ENCODE measurements around the gene RTN4RL2. TPM values are rescaled to one million over a fixed set of nuclear protein-coding genes. Genes with fewer than 3 reads are reported as not detected.
A peak's percentile ranks its signal among the peaks of the same experiment; 100 is the strongest.

Gene RTN4RL2
- polyA plus RNA-seq, 3 donors, result 0.40 to 0.53 (median 0.44) TPM

GRCh38 chr11:57436031-57436430, 24.3 kb upstream of the RTN4RL2 start:
- Mint-ChIP-seq H3K36me3 (no peaks in the 10 kb centered on the region), H3K27me3 (ENCODE audit: low read depth in 3 of 3) (peaks cover 0 to 5% (median 5%) of the 10 kb centered on the region in 3 donors), H3K27ac (peak overlapping the region in 2 of 7 donors; percentile 18 to 25), H3K4me3 (no peak overlapping the region), H3K9me3 (peaks cover 0 to 5% (median 0%) of the 10 kb centered on the region in 7 donors), H3K4me1 (peaks cover 46% of the 10 kb centered on the region)
- no peak overlapping the region for H2AFZ ChIP-seq (ENCODE audit: insufficient read depth, low read depth, low read length, poor library complexity, severe bottlenecking)
- 100% methylated on average over 6 of the region's 7 CpGs for whole genome bisulfite sequencing (ENCODE audit: insufficient coverage)
- H3K27me3 ChIP-seq (ENCODE audit: control insufficient read depth in 2 of 2, insufficient read depth in 2 of 2, low read length in 2 of 2), result no peaks in the 10 kb centered on the region
- H3K9me3 ChIP-seq (replicated peaks in 1 of 2; ENCODE audit: control insufficient read depth in 1 of 2, insufficient read depth in 1 of 2, low read length in 2 of 2), result no peaks in the 10 kb centered on the region
- H3K4me2 ChIP-seq (replicated peaks; ENCODE audit: extremely low read depth, low read length, poor library complexity, severe bottlenecking), result no peak overlapping the region
- no peak for DNase-seq
- no peaks in the 10 kb centered on the region for H3K79me2 ChIP-seq (ENCODE audit: insufficient read depth, low read length)
- H3K4me1 ChIP-seq (ENCODE audit: control insufficient read depth in 1 of 2, insufficient read depth in 2 of 2, low read length in 2 of 2), result peaks cover 44 to 46% of the 10 kb centered on the region in 2 donors
- H3K27ac ChIP-seq (ENCODE audit: low read depth in 1 of 2, low read length in 2 of 2), result no peak overlapping the region
- no peak for TF ChIP-seq CTCF (IDR thresholded peaks at IDR 0.05)
- no peaks in the 10 kb centered on the region for H4K20me1 ChIP-seq (ENCODE audit: insufficient read depth, low read length)
- no peak overlapping the region for H3K4me3 ChIP-seq (replicated peaks in 1 of 3; ENCODE audit: low read depth in 2 of 3, low read length in 3 of 3)
- no peaks in the 10 kb centered on the region for H3K36me3 ChIP-seq (replicated peaks in 1 of 2; ENCODE audit: control insufficient read depth in 1 of 2, insufficient read depth in 2 of 2, low read length in 2 of 2)
- H3K9ac ChIP-seq (ENCODE audit: insufficient read depth, low read length, poor library complexity, severe bottlenecking), result no peak overlapping the region
- intact Hi-C loops (cut with micrococcal nuclease), result no loop called here

GRCh38 chr11:57438345-57439285, 21.7 kb upstream of the RTN4RL2 start:
- Histone ChIP-seq H3K9ac (ENCODE audit: insufficient read depth, low read length, poor library complexity, severe bottlenecking) (no peak overlapping the region), H3K79me2 (ENCODE audit: insufficient read depth, low read length) (no peaks in the 10 kb centered on the region), H3K4me2 (replicated peaks; ENCODE audit: extremely low read depth, low read length, poor library complexity, severe bottlenecking) (no peak overlapping the region), H2AFZ (ENCODE audit: insufficient read depth, low read depth, low read length, poor library complexity, severe bottlenecking) (no peak overlapping the region), H3K9me3 (replicated peaks in 1 of 2; ENCODE audit: control insufficient read depth in 1 of 2, insufficient read depth in 1 of 2, low read length in 2 of 2) (no peaks in the 10 kb centered on the region), H3K27me3 (ENCODE audit: control insufficient read depth in 2 of 2, insufficient read depth in 2 of 2, low read length in 2 of 2) (no peaks in the 10 kb centered on the region), H3K36me3 (replicated peaks in 1 of 2; ENCODE audit: control insufficient read depth in 1 of 2, insufficient read depth in 2 of 2, low read length in 2 of 2) (no peaks in the 10 kb centered on the region), H4K20me1 (ENCODE audit: insufficient read depth, low read length) (no peaks in the 10 kb centered on the region), H3K27ac (ENCODE audit: low read depth in 1 of 2, low read length in 2 of 2) (no peak overlapping the region), H3K4me3 (replicated peaks in 1 of 3; ENCODE audit: low read depth in 2 of 3, low read length in 3 of 3) (no peak overlapping the region), H3K4me1 (ENCODE audit: control insufficient read depth in 1 of 2, insufficient read depth in 2 of 2, low read length in 2 of 2) (peaks cover 19 to 20% of the 10 kb centered on the region in 2 donors)
- H3K27me3 Mint-ChIP-seq (ENCODE audit: low read depth in 3 of 3), result peaks cover 0 to 5% (median 5%) of the 10 kb centered on the region in 3 donors
- H3K36me3 Mint-ChIP-seq, result no peaks in the 10 kb centered on the region
- H3K4me1 Mint-ChIP-seq, result peaks cover 22% of the 10 kb centered on the region
- peak overlapping the region in 1 of 7 donors; percentile 59 for H3K27ac Mint-ChIP-seq
- no peak overlapping the region for H3K4me3 Mint-ChIP-seq
- 94% methylated on average over 7 of the region's 12 CpGs for WGBS (ENCODE audit: insufficient coverage)
- H3K9me3 Mint-ChIP-seq, result peaks cover 0 to 5% (median 0%) of the 10 kb centered on the region in 7 donors
- no peak for TF ChIP-seq CTCF (IDR thresholded peaks at IDR 0.05)
- intact Hi-C loops (cut with micrococcal nuclease), result no loop called here
- DNase-seq, result no peak

Data from CD14-positive monocyte (primary cell).